ENCODE results near the gene ZFYVE28.

ZFYVE28 gene

GRCh38 chr4:2270341-2271165 is 147.9 kb downstream of the ZFYVE28 start:
- no peak overlapping the region for H3K4me3 ChIP-seq (ENCODE audit: low read depth, low read length)
- in situ Hi-C loops (cut with HindIII; ENCODE audit: low sequenced_read_pairs), result no loop called here
- TF ChIP-seq CTCF (IDR thresholded peaks at IDR 0.05; ENCODE audit: low read depth, low read length), result no peak
- no peak for DNase-seq (ENCODE audit: low read depth, low spot score)

GRCh38 chr4:2269618-2270163 is 148.8 kb downstream of the ZFYVE28 start:
- TF ChIP-seq CTCF (IDR thresholded peaks at IDR 0.05; ENCODE audit: low read depth, low read length), result no peak
- in situ Hi-C loops (cut with HindIII; ENCODE audit: low sequenced_read_pairs), result no loop called here
- no peak overlapping the region for H3K4me3 ChIP-seq (ENCODE audit: low read depth, low read length)
- DNase-seq (ENCODE audit: low read depth, low spot score), result no peak

- TF ChIP-seq CTCF (IDR thresholded peaks at IDR 0.05; ENCODE audit: low read depth, low read length), result no peak
- in situ Hi-C loops (cut with HindIII; ENCODE audit: low sequenced_read_pairs), result no loop called here
- no peak overlapping the region for H3K4me3 ChIP-seq (ENCODE audit: low read depth, low read length)
- DNase-seq (ENCODE audit: low read depth, low spot score), result no peak
These were observed 149.3 kb downstream of the ZFYVE28 start for GRCh38 chr4:2269206-2269531.

GRCh38 chr4:2268357-2269205 is 149.9 kb downstream of the ZFYVE28 start:
- no peak overlapping the region for H3K4me3 ChIP-seq (ENCODE audit: low read depth, low read length)
- no peak for TF ChIP-seq CTCF (IDR thresholded peaks at IDR 0.05; ENCODE audit: low read depth, low read length)
- DNase-seq (ENCODE audit: low read depth, low spot score), result no peak
- in situ Hi-C loops (cut with HindIII; ENCODE audit: low sequenced_read_pairs), result no loop called here

GRCh38 chr4:2267841-2268240 is 150.6 kb downstream of the ZFYVE28 start:
- no peak overlapping the region for H3K4me3 ChIP-seq (ENCODE audit: low read depth, low read length)
- TF ChIP-seq CTCF (IDR thresholded peaks at IDR 0.05; ENCODE audit: low read depth, low read length), result no peak
- DNase-seq (ENCODE audit: low read depth, low spot score), result no peak
- in situ Hi-C loops (cut with HindIII; ENCODE audit: low sequenced_read_pairs), result no loop called here

GRCh38 chr4:2267320-2267811 is 151.1 kb downstream of the ZFYVE28 start:
- no peak overlapping the region for H3K4me3 ChIP-seq (ENCODE audit: low read depth, low read length)
- in situ Hi-C loops (cut with HindIII; ENCODE audit: low sequenced_read_pairs), result no loop called here
- no peak for TF ChIP-seq CTCF (IDR thresholded peaks at IDR 0.05; ENCODE audit: low read depth, low read length)
- DNase-seq (ENCODE audit: low read depth, low spot score), result no peak
